ENCODE results near the gene GNG3. TPM values are rescaled to one million over a fixed set of nuclear protein-coding genes. Genes with fewer than 3 reads are reported as not detected.
A peak's percentile ranks its signal among the peaks of the same experiment; 100 is the strongest.

The GNG3 gene

GRCh38 chr11:62755086-62755615 lies 47.7 kb downstream of the GNG3 start:
- Histone ChIP-seq H2BK15ac (replicated peaks; ENCODE audit: low read depth) (no peak overlapping the region), H2AK5ac (ENCODE audit: low read length) (no peak overlapping the region), H3K4ac (ENCODE audit: low read depth, low read length) (no peak overlapping the region), H3K4me3 (ENCODE audit: low read length) (no peak overlapping the region), H4K8ac (ENCODE audit: low read depth, low read length) (no peak overlapping the region), H3K23ac (ENCODE audit: low read length) (no peak overlapping the region), H3K18ac (ENCODE audit: low read length) (no peak overlapping the region), H3K56ac (ENCODE audit: low read length) (no peak overlapping the region), H3K27me3 (ENCODE audit: insufficient read depth, low read length, poor library complexity) (no peaks in the 10 kb centered on the region), H3K4me1 (ENCODE audit: control insufficient read depth, low read depth, low read length) (no peaks in the 10 kb centered on the region), H3K9ac (ENCODE audit: low read length) (no peak overlapping the region), H3K79me1 (ENCODE audit: low read length) (peaks cover 13% of the 10 kb centered on the region), H2BK5ac (ENCODE audit: low read length) (no peak overlapping the region), H3K79me2 (ENCODE audit: control insufficient read depth, insufficient read depth, low read length) (peaks cover 18% of the 10 kb centered on the region), H3K4me2 (ENCODE audit: low read length) (no peak overlapping the region), H2BK120ac (ENCODE audit: low read depth, low read length) (no peak overlapping the region), H3K36me3 (ENCODE audit: control insufficient read depth, insufficient read depth, low read length) (peaks cover 6% of the 10 kb centered on the region), H4K5ac (ENCODE audit: low read length) (no peak overlapping the region), H3K27ac (ENCODE audit: low read depth, low read length) (no peak overlapping the region)
- DNase-seq, result no peak
- no CpG with 5 or more reads among the region's 10 CpGs for WGBS (ENCODE audit: extremely low coverage, insufficient coverage, low lambda C conversion rate)

GRCh38 chr11:62757846-62758788 lies 50.6 kb downstream of the GNG3 start:
- Histone ChIP-seq H3K4me1 (ENCODE audit: control insufficient read depth, low read depth, low read length) (peaks cover 5% of the 10 kb centered on the region), H3K79me2 (ENCODE audit: control insufficient read depth, insufficient read depth, low read length) (peaks cover 15% of the 10 kb centered on the region), H4K5ac (ENCODE audit: low read length) (no peak overlapping the region), H3K23ac (ENCODE audit: low read length) (no peak overlapping the region), H2BK120ac (ENCODE audit: low read depth, low read length) (peak overlapping the region; percentile 10), H3K36me3 (ENCODE audit: control insufficient read depth, insufficient read depth, low read length) (no peaks in the 10 kb centered on the region), H3K27ac (ENCODE audit: low read depth, low read length) (peak overlapping the region; percentile 34), H2BK5ac (ENCODE audit: low read length) (no peak overlapping the region), H3K4ac (ENCODE audit: low read depth, low read length) (peak overlapping the region; percentile 82), H3K27me3 (ENCODE audit: insufficient read depth, low read length, poor library complexity) (no peaks in the 10 kb centered on the region), H2AK5ac (ENCODE audit: low read length) (no peak overlapping the region), H3K4me3 (ENCODE audit: low read length) (no peak overlapping the region), H3K4me2 (ENCODE audit: low read length) (peak overlapping the region; percentile 6), H3K9ac (ENCODE audit: low read length) (peak overlapping the region; percentile 26), H2BK15ac (replicated peaks; ENCODE audit: low read depth) (no peak overlapping the region), H3K79me1 (ENCODE audit: low read length) (peaks cover 10% of the 10 kb centered on the region), H3K18ac (ENCODE audit: low read length) (peak overlapping the region; percentile 1), H4K8ac (ENCODE audit: low read depth, low read length) (no peak overlapping the region), H3K56ac (ENCODE audit: low read length) (peak overlapping the region; percentile 28)
- peak; percentile 72 for DNase-seq
- WGBS (ENCODE audit: extremely low coverage, insufficient coverage, low lambda C conversion rate), result no CpG with 5 or more reads among the region's 9 CpGs

Small RNA genes within 50 kb of the gene (small RNA-seq; reads per million reads assigned to genes)
- not detected for gene SNORA57 (ENCODE audit: insufficient read depth)

All from mesendoderm (in vitro differentiated cells).